MM.1S (cell line): Measurements from ENCODE around the gene AHNAK.

Experiments used
- CTCF ChIP-seq: fragments of 300-600 bp; sonication (generic); IDR thresholded peaks from 2 replicates; pipeline ENCODE4 v1.5.1; 2016; ENCODE audit warnings: antibody characterized with exemption, low read length, mixed read lengths
- EZH2 ChIP-seq: fragments of 300-600 bp; sonication (generic); optimal IDR thresholded peaks from 2 replicates; pipeline ENCODE3; 2017; ENCODE audit warnings: low read depth, mild to moderate bottlenecking, antibody characterized with exemption, low read length, mixed read lengths
- EZH2phosphoT487 ChIP-seq: fragments of 300-600 bp; sonication (generic); IDR thresholded peaks from 2 replicates; pipeline ENCODE4 v1.6.1; 2018; ENCODE audit warnings: antibody characterized with exemption, low read length

DNA sequence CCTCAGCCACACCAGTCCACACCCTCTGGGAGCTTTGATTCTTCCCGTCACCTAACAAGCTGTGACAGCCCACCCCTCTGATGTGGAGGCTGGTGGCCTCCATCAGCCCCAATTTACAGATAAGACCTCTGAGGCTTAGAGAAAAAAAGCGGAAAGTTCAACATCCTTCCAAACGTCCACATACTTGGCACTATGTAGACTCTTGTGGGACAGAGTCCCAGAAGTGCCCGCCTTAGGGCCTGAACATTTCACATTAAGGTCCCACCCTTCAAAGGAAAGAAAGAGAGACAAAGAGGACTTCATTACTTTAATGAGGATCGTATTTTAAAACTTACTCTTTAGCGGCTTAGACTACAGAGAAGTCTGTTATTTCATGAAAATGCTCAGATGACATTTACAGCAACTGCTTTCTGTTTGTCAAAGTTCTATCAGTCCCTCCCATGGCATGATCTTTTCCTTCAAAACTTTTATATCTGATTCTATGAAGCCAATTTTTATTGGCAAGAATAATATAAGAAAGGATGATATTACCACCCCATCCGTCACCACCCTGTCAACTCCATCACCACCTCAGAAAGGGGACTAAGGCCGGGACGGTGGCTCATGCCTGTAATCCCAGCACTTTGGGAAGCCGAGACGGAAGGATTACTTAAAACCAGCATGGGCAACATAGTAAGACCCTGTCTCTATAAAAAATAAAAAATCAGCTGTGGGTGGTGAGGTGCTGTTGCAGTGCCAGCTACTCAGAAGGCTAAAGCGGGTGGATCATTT is 143.5 kb downstream of the AHNAK start:
- TF ChIP-seq CTCF, result no peak
- TF ChIP-seq EZH2, result no peak
- no peak for TF ChIP-seq EZH2phosphoT487
